Embryonic facial prominence (tissue), 1 donor: ENCODE results near the gene SFT2D1.

Source experiments
- DNase-seq: peaks from one replicate; pipeline ENCODE4 v3.0.0-alpha.2; 2016; ENCODE audit errors: extremely low spot score

Gene SFT2D1

GRCh38 chr6:166307082-166308032 is 35.0 kb downstream of the SFT2D1 start:
- DNase-seq, result no peak

- no peak for DNase-seq
These were observed 35.8 kb downstream of the SFT2D1 start for GRCh38 chr6:166306378-166307081.

GRCh38 chr6:166305562-166306117 is 36.7 kb downstream of the SFT2D1 start:
- no peak for DNase-seq

GRCh38 chr6:166304106-166304505 is 38.2 kb downstream of the SFT2D1 start:
- no peak for DNase-seq

GRCh38 chr6:166301611-166302529 is 40.5 kb downstream of the SFT2D1 start:
- no peak for DNase-seq

GRCh38 chr6:166300357-166300987 is 41.9 kb downstream of the SFT2D1 start:
- no peak for DNase-seq

GRCh38 chr6:166297606-166298005 is 44.7 kb downstream of the SFT2D1 start:
- no peak for DNase-seq

GRCh38 chr6:166296035-166296883 is 46.1 kb downstream of the SFT2D1 start:
- no peak for DNase-seq

GRCh38 chr6:166293731-166294584 is 48.4 kb downstream of the SFT2D1 start:
- DNase-seq, result no peak

- DNase-seq, result no peak
These were observed 52.9 kb downstream of the SFT2D1 start for GRCh38 chr6:166289207-166290060.

- DNase-seq, result no peak
These were observed 55.5 kb downstream of the SFT2D1 start for GRCh38 chr6:166286839-166287271.

GRCh38 chr6:166285233-166285632 is 57.1 kb downstream of the SFT2D1 start:
- no peak for DNase-seq

GRCh38 chr6:166284640-166285039 is 57.7 kb downstream of the SFT2D1 start:
- DNase-seq, result no peak

- no peak for DNase-seq
These were observed 59.8 kb downstream of the SFT2D1 start for GRCh38 chr6:166282394-166283032.

GRCh38 chr6:166281104-166281503 is 61.2 kb downstream of the SFT2D1 start:
- no peak for DNase-seq

GRCh38 chr6:166279393-166279679 is 63.0 kb downstream of the SFT2D1 start:
- DNase-seq, result no peak

- no peak for DNase-seq
These were observed 63.6 kb downstream of the SFT2D1 start for GRCh38 chr6:166278579-166279392.
